Keratinocyte (primary cell): Measurements from ENCODE around the gene DCAKD. TPM values are rescaled to one million over a fixed set of nuclear protein-coding genes. Genes with fewer than 3 reads are reported as not detected.

Source experiments
- DNase-seq: peaks from one replicate; pipeline ENCODE4 v3.0.0-alpha.2; 2011; ENCODE audit warnings: low read depth, missing footprints, low spot score
- FAIRE-seq: peaks from 2 replicates; lab custom pipeline; 2011; peaks lifted over from hg19 to GRCh38; lab: Jason Lieb, UNC
- H2AFZ ChIP-seq: 2 replicates; pipeline ENCODE4 v1.6.0; 2012; ENCODE audit warnings: low read length, control low read depth, inconsistent platforms; ENCODE audit not compliant: control insufficient read depth
- H3K27ac ChIP-seq: 2 replicates; pipeline ENCODE4 v1.5.1; 2011; ENCODE audit warnings: low read length; ENCODE audit not compliant: control insufficient read depth, insufficient read depth
- H3K27me3 ChIP-seq: 3 replicates; pipeline ENCODE4 v1.6.0; 2011; ENCODE audit warnings: low read length; ENCODE audit not compliant: control insufficient read depth, insufficient read depth; ENCODE audit errors: extremely low read depth
- H3K36me3 ChIP-seq, 2 experiments: 2 replicates in 1 of 2; 3 replicates in 1 of 2; pipeline ENCODE4 v1.5.1; 2011; ENCODE audit warnings: low read length in 2 of 2, mild to moderate bottlenecking in 1 of 2; ENCODE audit not compliant: control insufficient read depth in 2 of 2, insufficient read depth in 2 of 2; ENCODE audit errors: extremely low read depth in 1 of 2
- H3K4me1 ChIP-seq: 3 replicates; pipeline ENCODE4 v1.5.1; 2011; ENCODE audit warnings: low read length; ENCODE audit not compliant: control insufficient read depth, insufficient read depth; ENCODE audit errors: extremely low read depth
- H3K4me2 ChIP-seq: 3 replicates; pipeline ENCODE4 v1.6.0; 2011; ENCODE audit warnings: low read depth, low read length; ENCODE audit not compliant: control insufficient read depth, insufficient read depth; ENCODE audit errors: extremely low read depth
- H3K4me3 ChIP-seq, 3 experiments: fragments of 200-600 bp in 1 of 3; sonication (generic) in 1 of 3; 2 replicates in 2 of 3; 3 replicates in 1 of 3; pipeline ENCODE4 v1.5.1; 2011 to 2016; ENCODE audit warnings: low read length in 3 of 3, mild to moderate bottlenecking in 3 of 3, control low read depth in 2 of 3, inconsistent platforms in 1 of 3, low read depth in 1 of 3, mixed read lengths in 1 of 3, mixed run types in 1 of 3, moderate library complexity in 1 of 3; ENCODE audit not compliant: control insufficient read depth in 2 of 3, insufficient read depth in 2 of 3; ENCODE audit errors: extremely low read depth in 1 of 3
- H3K79me2 ChIP-seq: 2 replicates; pipeline ENCODE4 v1.6.0; 2012; ENCODE audit warnings: low read length; ENCODE audit not compliant: control insufficient read depth, insufficient read depth
- H3K9ac ChIP-seq: 3 replicates; pipeline ENCODE4 v1.6.0; 2011; ENCODE audit warnings: low read length; ENCODE audit not compliant: control insufficient read depth, insufficient read depth; ENCODE audit errors: extremely low read depth
- H3K9me1 ChIP-seq: 3 replicates; pipeline ENCODE4 v1.6.0; 2011; ENCODE audit warnings: low read length; ENCODE audit not compliant: control insufficient read depth, insufficient read depth; ENCODE audit errors: extremely low read depth
- H3K9me3 ChIP-seq: 2 replicates; pipeline ENCODE4 v1.5.1; 2012; ENCODE audit warnings: low read depth, low read length; ENCODE audit not compliant: control insufficient read depth
- H4K20me1 ChIP-seq: 3 replicates; pipeline ENCODE4 v1.6.0; 2011; ENCODE audit warnings: low read length; ENCODE audit not compliant: control insufficient read depth, insufficient read depth; ENCODE audit errors: extremely low read depth
- CTCF ChIP-seq, 3 experiments: IDR thresholded peaks in 1 of 3; conservative IDR thresholded peaks in 1 of 3; optimal IDR thresholded peaks in 1 of 3; 2 replicates in 2 of 3; 3 replicates in 1 of 3; pipeline versions ENCODE3 to v1.5.1; 2011; ENCODE audit warnings: low read length in 3 of 3, mild to moderate bottlenecking in 3 of 3, moderate library complexity in 2 of 3, control low read depth in 1 of 3, inconsistent platforms in 1 of 3; ENCODE audit not compliant: insufficient read depth in 2 of 3; ENCODE audit errors: extremely low read depth in 1 of 3
- EZH2 ChIP-seq: IDR thresholded peaks from one replicate; pipeline ENCODE4 v1.6.1; 2012; ENCODE audit warnings: inconsistent platforms, mild to moderate bottlenecking, low read length, moderate library complexity
- dilution Hi-C: fragments of 300-500 bp; cut with MboI; formaldehyde crosslinking; loops from one replicate; pipeline ENCODE4 v1.7.0; 2020; ENCODE audit warnings: low sequenced_read_pairs; ENCODE audit not compliant: extremely low pct_ligation_motif_present
- polyA plus RNA-seq, 5 experiments: library from polyadenylated mRNA; depleted of rRNA in 3 of 5; stranded (reverse) in 3 of 5; stranded (forward) in 1 of 5; unstranded in 1 of 5; fragments of >200 nt; gene quantifications; 1 replicate in 1 of 5; 2 replicates in 3 of 5; 3 replicates in 1 of 5; pipeline versions ENCODE4 v1.2.1 to v1.2.3, GENCODE V29; 2011 to 2012; ENCODE audit warnings: missing spikeins in 2 of 5, low read depth in 1 of 5, low replicate concordance in 1 of 5

DCAKD gene
- polyA plus RNA-seq, 1 donor (not counting 4 experiments of a cell fraction or from before 2014, with no cell fraction given) = 18.7 TPM

GRCh38 chr17:45030733-45031132 is 20.7 kb downstream of the DCAKD start:
- TF ChIP-seq EZH2 = no peak
- TF ChIP-seq CTCF (optimal IDR thresholded peaks at IDR 0.05 in 1 of 3, IDR thresholded peaks at IDR 0.05 in 1 of 3, conservative IDR thresholded peaks at IDR 0.05 in 1 of 3; ENCODE audit: extremely low read depth in 1 of 3, insufficient read depth in 2 of 3, low read length in 3 of 3) = no peak
- dilution Hi-C loops = no loop called here
- Histone ChIP-seq H3K4me2 (no peak overlapping the region), H3K27me3 (no peaks in the 10 kb centered on the region), H3K9me3 (no peaks in the 10 kb centered on the region), H3K9ac (no peak overlapping the region), H3K9me1 (no peaks in the 10 kb centered on the region), H4K20me1 (no peaks in the 10 kb centered on the region), H3K27ac (no peak overlapping the region), H2AFZ (no peak overlapping the region), H3K4me3 (no peak overlapping the region), H3K4me1 (no peaks in the 10 kb centered on the region), H3K36me3 (peaks cover 30 to 51% of the 10 kb centered on the region in 2 experiments), H3K79me2 (no peaks in the 10 kb centered on the region)
- DNase-seq (no peak), FAIRE-seq (no peak)

GRCh38 chr17:45029758-45030423 is 21.5 kb downstream of the DCAKD start:
- DNase-seq (no peak), FAIRE-seq (no peak)
- Histone ChIP-seq H3K4me2 (no peak overlapping the region), H4K20me1 (no peaks in the 10 kb centered on the region), H3K27ac (no peak overlapping the region), H2AFZ (no peak overlapping the region), H3K4me1 (no peaks in the 10 kb centered on the region), H3K9ac (no peak overlapping the region), H3K4me3 (no peak overlapping the region), H3K27me3 (no peaks in the 10 kb centered on the region), H3K9me3 (no peaks in the 10 kb centered on the region), H3K36me3 (peaks cover 29 to 55% of the 10 kb centered on the region in 2 experiments), H3K9me1 (no peaks in the 10 kb centered on the region), H3K79me2 (no peaks in the 10 kb centered on the region)
- dilution Hi-C loops = no loop called here
- TF ChIP-seq CTCF (optimal IDR thresholded peaks at IDR 0.05 in 1 of 3, IDR thresholded peaks at IDR 0.05 in 1 of 3, conservative IDR thresholded peaks at IDR 0.05 in 1 of 3; ENCODE audit: extremely low read depth in 1 of 3, insufficient read depth in 2 of 3, low read length in 3 of 3) (no peak), EZH2 (no peak)
